Skin epidermis (tissue), 12 donors: Measurements from ENCODE around the gene RBSN.

ENCODE experiments used
- H3K27ac ChIP-seq, 21 experiments: fragments of 200-600 bp; sonication (generic) in 11 of 21; one replicate each; pipeline ENCODE4 v1.5.0; 2020; ENCODE audit warnings: mild to moderate bottlenecking in 3 of 21, inconsistent platforms in 2 of 21, moderate library complexity in 2 of 21
- H3K4me3 ChIP-seq, 7 experiments: fragments of 200-600 bp; sonication (generic) in 2 of 7; one replicate each; pipeline ENCODE4 v1.5.0; 2020; ENCODE audit warnings: inconsistent platforms in 2 of 7, mild to moderate bottlenecking in 2 of 7, moderate library complexity in 1 of 7

Gene RBSN

DNA sequence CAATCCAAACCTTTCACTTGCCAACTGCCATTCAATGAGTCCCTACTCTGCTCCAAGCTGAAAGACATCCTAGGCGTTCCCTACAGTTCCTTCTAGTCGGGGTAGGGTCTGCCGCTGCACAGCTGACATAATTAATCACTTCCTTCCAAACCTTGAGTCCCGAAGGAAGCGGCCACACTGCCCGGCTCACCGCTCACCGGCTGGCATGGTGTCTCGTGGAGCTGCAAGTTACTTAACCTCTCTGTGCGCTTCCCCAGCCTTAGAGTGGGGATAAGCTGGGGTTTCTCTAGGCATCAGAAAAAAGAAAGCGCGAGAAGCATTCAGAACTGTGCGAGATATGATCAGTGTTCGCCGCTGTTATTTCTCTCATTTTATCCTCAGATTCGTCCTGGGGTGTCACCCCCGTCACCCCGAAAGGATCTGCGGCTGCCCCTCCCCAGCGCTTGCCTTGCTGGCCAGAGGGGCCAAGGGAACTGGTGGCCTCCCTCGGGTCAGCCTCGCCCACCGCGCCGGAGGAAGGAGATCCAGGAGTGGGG lies 34.6 kb downstream of the RBSN start:
- Histone ChIP-seq H3K4me3 (peak overlapping the region; percentile 78 to 96 (median 92)), H3K27ac (peak overlapping the region; percentile 47 to 96 (median 89))

DNA sequence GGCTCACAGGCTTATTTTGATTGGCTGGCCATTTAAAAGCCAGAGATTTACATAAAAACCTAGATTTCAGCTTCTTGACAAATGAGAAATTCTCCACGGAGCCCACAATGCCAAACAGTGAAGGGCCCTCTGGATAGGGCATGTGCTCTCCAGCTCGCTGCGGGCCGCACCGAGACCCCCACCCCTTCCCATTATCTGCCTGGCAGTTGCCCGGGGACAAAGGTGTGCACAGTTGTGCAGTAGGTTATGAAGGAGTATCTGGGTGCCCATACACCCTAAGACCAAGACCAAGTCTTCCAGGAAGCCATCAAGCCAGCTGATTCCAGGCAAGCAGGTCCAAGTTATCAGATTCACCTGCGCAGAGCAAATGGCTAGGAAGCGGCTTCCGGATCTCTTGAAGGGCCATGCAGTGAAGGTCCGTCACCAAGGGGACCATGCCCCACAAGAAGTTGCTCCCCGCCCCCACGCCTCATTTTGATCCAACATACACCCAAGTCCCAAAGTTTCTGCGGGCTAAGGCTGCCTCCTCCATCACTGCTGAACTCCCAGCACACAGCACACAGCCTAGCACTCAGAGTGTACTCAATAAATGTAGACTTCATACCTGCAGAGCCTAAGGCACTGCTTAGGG lies 35.2 kb downstream of the RBSN start:
- Histone ChIP-seq H3K4me3 (peak overlapping the region; percentile 78 to 96 (median 92)), H3K27ac (peak overlapping the region in 11 of 21 experiments; percentile 83 to 96 (median 90))

DNA sequence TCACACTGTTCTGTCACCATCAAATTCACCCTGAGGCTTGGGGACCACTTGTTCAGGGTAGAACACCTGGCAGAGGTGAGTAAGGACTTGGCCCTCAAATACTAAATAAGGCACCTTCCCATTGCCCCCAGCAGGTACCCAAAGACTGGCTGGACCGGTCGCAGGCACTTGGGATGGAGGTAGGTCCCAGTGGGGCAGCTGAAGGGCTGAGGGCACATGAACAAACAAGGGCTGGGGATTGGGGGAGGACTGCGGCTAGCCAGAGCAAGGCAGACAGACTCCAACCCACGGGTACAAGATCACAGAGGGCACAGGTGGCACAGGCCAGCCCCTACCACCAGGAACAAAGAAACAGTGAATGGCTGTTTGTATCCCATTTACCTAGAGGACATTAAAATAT lies 35.7 kb downstream of the RBSN start:
- H3K27ac ChIP-seq: peak overlapping the region in 1 of 21 experiments; percentile 91
- peak overlapping the region in 1 of 7 experiments; percentile 93 for H3K4me3 ChIP-seq

DNA sequence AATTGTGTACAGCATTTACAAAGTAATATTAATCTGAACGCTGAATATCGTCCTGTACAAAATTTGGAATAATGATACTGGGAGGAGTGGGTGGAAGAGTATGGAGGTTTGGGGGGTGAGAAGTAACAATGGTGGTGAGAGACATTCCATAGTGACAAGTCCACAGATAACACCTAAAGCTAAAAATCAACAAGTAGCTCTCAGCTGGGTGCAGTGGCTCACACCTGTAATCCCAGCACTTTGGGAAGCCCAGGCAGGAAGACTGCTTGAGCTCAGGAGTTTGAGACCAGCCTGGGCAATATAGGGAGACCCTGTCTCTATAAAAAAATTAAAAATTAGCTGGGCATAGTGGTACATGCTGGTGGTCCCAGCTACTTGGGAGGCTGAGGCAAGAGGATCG lies 38.9 kb downstream of the RBSN start:
- no peak overlapping the region for H3K27ac ChIP-seq

DNA sequence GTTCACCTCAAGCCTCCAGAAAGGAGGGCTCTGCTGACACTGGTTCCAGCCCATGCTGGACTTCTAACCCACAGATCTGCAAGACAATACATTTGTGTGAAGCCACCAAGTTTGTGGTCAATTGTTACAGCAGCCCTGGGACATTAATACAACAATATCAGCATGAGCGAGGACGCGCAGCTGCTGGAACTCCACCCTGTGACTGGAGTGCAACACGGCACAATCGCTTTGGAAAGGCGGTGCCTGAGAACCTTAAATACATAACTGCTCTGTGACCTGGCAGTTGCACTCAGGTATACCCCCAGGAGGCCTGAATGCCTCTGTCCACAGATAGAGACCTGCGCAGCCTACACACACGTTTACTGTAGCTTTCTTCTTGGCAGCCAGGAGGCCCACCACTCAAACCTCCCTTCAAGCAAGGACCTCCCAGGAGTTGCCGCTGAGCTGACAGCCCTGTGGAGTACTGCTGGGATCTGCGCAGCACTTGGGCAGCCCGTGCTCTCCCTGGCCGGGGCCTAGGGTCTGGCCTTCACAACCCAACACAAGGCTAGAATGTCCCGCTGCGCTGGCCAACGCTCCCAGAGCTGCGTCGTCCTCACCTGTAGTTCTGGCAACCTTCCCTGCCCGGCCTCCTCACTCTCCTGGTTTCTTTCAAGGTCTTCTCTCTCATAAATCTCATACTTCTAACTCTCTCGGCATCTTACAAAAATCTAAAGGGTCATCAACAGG lies 42.1 kb downstream of the RBSN start:
- Histone ChIP-seq H3K27ac (no peak overlapping the region), H3K4me3 (no peak overlapping the region)

More for the DNA sequence above, 38.9 kb downstream of the RBSN start:
- no peak overlapping the region for H3K4me3 ChIP-seq

DNA sequence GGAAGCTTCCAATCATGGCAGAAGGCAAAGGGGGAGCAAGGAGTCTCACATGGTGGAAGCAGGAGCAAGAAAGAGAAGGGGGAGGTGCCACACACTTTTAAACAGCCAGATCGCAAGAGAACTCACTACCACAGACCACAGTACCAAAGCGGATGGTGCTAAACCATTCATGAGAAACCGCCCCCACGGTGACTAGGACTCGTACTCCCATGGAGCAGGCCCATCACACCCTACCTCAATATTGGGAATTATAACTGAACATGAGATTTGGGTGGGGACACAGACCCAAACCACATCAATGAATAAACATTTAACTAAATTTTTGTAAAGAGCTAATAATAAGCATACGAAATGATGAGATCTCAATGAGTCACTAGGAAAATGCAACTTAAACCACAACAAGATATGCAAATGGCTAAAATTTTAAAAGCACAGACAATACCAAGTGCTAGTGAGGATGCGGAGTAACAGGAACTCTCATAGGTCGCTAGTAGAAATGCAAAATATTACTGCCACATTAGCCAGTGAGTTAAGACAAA lies 43.9 kb downstream of the RBSN start:
- H3K4me3 ChIP-seq: no peak overlapping the region

DNA sequence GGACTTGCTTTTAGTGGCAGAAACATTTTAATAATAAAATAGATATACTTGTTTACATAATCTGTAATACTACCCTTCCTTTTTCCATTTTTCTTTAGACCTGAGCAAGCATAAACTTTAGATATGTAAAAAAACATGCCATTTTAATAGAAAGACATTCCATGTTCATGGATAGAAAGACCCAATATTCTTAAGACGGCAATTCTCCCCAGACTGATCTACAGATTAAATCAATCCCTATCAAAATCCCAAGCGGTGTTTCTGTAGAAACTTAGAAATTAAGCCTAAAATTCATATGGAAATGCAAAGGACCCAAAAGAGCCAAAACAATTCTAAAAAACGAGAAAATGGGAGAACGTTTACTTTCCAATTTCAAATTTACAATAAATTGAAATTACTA lies 45.4 kb downstream of the RBSN start:
- H3K4me3 ChIP-seq: no peak overlapping the region
- H3K27ac ChIP-seq: no peak overlapping the region

More for the DNA sequence above, 43.9 kb downstream of the RBSN start:
- no peak overlapping the region for H3K27ac ChIP-seq

DNA sequence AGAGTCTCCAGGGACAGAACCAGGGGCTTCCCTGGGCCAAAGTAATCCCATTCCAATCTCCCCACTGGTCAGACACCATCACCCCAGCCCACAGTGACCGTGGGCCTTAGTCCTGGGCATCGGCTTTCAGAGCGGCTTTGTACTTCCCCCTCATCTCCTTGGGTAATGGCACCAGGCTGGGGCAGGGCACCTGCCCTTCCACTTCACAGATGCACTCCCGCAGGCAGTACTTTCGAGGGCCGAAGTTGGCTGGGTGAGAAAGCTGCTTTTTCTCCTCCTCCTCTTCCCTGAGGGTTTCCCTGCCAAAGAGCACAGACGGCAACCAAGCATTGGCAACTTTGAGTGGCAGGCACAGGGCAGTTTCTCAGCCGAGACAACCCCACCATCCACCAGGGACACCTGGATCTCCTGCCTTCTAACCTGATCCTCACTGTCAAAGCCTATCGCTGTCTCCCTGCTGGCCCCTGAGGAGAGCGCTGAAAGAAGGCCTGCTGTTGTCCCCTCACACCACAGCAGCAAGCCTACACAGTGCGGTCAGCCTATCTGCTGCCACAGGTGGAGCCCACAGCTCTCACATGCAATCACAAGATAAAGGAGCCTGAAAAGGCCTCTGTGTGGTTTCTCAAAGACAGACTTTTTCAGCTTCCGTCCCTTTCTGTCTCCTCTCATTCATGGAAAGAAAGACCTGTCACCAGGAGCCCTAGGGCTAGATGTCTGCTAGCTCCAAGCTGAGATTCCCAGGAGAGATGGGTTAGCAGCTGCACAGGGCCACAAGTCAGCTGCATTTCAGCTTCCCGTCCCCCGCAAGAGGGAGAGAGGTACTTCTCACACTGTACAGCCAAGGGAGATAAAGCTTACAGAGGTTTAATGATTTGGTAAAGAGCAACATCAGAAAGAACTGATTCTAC lies 46.4 kb downstream of the RBSN start:
- H3K27ac ChIP-seq: peak overlapping the region in 2 of 21 experiments; percentile 29 to 38
- no peak overlapping the region for H3K4me3 ChIP-seq

DNA sequence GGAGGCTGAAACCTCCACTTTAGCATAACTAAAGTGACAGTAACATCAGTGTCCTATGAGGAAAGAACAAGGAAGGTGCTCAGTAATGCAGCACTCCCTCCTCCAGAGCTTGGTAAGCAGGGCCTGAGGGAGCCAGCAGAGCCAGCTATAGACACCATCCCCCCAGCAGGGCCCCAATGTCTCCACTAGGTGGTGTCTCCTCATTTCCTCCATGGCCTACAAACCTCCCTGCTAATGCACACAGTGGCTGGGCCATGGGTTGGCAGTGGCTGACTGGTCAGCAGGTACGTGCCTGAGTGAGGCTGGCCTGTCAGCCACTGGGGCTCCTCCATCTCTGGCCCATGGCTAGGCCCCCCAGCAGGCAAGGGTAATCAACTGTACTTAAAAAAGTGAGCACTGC lies 47.4 kb downstream of the RBSN start:
- no peak overlapping the region for H3K27ac ChIP-seq
- H3K4me3 ChIP-seq: no peak overlapping the region

DNA sequence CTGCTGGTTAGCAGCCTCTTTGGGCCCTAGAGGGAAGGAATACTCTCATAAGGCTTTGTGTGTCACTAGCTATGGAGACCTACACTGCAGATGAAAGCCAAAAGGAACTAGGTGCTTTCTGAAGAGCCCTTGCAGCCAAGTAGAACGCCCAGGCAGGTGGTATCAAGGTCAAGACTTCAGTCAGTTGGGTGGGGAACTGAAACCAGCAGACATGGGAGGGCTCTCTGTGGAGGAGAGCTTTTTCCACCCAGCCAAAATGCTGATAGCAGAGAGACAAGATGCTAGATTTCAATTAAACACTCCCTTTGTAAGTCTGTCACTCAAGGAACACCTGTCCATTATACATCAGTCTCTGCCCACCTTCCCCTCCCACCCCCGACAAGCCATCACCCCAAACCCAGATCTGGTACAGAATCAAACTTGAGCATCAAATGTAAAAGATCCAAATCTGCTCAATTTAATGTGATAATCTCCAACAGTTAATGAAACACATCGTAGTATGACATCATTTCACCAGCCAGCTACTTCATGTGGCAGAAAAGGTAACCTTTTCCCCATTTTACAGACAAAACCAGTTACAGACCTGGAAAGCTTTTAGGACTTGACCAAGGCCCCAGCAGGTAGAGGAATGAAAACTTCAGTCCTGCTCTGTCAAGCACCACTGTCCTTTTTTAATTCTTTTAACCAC lies 48.4 kb downstream of the RBSN start:
- Histone ChIP-seq H3K27ac (no peak overlapping the region), H3K4me3 (no peak overlapping the region)

DNA sequence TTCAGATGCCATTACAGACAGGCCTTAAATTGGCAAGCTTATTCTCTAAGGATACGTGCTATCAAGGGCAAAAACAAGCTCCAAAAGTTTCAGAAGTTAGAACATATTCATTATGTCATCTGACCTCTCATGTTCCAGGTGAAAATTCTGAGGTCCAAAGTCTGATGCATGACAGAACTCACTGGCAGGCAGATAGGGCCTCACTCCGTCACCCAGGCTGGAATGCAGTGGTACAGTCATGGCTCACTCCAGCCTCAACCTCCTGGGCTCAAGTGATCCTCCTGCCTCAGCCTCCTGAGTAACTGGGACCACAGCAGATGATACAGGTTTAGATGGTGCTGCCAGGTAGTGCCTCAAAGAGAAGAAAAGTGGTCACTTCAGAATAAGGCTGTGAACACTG lies 49.4 kb downstream of the RBSN start:
- Histone ChIP-seq H3K4me3 (no peak overlapping the region), H3K27ac (no peak overlapping the region)

DNA sequence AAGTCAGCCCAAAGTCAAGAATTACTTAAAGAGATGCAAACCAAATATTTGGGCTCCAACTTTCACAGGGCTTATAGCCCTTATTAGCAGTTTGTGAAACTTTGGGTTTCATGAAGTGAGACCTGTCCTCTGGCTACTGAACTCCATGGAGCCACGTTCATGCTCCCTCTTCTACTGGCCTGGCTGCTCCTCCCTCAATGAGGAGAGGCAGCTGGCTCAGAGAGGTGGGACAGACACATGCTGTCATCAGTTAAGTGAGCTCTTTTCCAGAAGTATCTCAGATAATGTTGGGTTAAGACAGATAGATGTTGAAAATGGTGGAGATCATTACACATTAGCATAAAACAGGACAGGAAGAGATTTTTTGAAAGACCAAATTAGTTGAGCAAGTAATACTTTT lies 53.3 kb downstream of the RBSN start:
- no peak overlapping the region for H3K4me3 ChIP-seq
- peak overlapping the region in 2 of 21 experiments; percentile 7 to 73 for H3K27ac ChIP-seq

DNA sequence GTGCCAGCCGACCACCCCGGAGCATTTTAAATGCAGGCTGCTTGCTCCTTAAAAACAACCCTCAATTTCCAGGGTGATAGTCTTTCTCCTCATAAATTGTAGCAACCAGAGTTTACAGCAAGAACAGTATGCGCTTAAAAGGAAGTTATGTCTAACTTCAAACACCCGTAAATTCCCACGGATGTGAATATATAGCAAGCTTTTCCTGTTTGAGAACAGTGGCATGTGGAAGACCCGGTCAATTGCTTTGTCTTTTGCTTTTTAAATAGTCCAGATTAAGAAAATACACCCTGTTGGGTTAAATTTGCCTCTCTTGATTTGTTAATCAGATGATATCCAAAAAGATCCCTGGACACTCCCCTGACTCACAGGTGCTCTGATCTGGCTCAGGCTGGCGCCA lies 54.6 kb downstream of the RBSN start:
- Histone ChIP-seq H3K4me3 (no peak overlapping the region), H3K27ac (peak overlapping the region in 4 of 21 experiments; percentile 3 to 43 (median 35))

DNA sequence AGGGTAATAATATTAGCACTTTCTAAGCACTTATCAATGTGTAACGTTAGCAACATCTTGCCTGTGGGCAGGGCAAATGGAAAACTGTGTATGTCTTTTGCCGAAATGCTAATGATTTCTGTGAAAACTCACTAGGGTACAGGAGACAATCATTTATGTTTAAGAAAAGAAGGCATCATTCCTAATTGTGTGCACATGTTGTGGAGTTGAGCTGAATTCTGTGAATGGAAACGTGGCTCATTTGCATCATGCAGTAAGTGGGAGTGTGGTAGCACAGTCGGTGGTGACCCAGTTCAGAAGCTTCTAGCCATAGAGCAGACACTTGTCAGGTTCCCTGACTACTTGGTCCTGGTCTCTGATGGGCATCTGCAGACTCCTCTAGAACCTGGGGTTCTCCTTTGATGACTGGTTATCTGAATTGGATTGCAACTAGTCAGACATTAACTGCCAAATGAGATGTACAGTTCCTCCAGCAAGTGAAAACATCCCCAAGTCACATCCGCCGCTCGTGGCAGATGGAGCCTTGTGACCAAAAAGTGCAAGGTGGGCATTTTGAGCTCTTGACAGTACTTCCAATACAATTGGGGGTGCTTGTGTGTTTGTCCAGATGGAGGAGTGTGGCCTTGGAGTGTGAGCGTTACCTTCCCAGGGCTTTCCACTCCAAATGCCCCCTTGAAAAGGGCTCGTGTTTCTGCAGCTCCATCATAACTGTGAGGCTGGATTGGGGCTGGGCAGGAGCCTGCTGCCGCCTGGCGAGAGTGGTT lies 55.4 kb downstream of the RBSN start:
- Histone ChIP-seq H3K27ac (peak overlapping the region in 3 of 21 experiments; percentile 3 to 43 (median 43)), H3K4me3 (no peak overlapping the region)

DNA sequence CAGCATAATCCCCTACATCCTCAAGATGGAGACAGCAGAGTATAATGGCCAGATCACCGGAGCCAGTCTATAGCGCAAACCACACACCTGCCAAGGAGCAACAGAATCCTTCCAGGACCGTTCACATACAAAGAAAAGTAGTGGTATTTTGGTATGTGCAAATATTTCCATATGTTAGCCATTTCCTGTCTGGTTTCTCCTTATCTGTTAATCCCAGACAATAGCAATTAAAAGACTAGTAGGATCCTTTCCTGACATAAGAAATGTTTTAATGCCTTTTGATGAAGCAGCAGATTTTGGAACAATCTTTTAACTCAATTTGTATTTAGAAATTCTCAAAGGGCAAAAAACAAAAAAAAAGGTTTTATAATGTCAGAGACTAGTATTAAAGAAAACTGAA lies 56.0 kb downstream of the RBSN start:
- no peak overlapping the region for H3K4me3 ChIP-seq
- H3K27ac ChIP-seq: peak overlapping the region in 1 of 21 experiments; percentile 14

DNA sequence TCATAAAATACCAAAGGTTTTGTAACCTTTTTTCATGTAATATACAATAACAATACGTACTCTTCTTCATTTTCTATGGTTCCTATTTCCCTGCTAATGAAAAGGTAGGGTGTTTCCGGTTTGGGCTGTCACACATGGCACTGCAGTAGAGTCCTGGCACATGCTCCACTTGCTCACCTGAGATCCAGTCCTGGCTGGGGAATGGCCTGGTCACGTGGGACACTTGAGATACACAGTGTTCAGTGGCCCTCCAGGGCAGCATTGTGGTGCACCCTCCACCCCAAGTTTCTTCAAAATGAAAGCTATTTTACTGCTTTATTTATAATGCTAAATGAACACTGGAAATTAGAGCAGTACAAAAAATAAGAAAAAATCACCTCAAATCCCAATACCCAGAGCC lies 57.0 kb downstream of the RBSN start:
- Histone ChIP-seq H3K27ac (no peak overlapping the region), H3K4me3 (no peak overlapping the region)

DNA sequence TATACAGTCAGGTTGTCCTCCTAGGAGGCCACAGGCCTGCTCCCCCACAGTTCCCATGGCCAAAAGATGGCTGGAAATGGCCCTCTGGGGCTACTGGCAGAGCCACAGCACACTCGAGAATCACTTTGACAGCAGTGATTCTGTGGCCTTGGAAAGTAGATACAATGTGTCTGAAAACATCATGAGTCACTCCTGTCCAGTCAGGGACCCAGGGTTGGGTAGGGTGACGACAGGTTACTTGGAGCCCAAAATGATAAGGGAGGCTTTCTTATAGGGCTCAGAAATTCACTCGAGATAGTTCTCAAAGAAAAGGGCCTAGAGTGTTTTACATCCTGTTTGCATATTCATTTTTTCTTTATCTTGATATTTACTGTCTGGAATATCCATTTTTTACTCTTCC lies 58.1 kb downstream of the RBSN start:
- no peak overlapping the region for H3K27ac ChIP-seq

DNA sequence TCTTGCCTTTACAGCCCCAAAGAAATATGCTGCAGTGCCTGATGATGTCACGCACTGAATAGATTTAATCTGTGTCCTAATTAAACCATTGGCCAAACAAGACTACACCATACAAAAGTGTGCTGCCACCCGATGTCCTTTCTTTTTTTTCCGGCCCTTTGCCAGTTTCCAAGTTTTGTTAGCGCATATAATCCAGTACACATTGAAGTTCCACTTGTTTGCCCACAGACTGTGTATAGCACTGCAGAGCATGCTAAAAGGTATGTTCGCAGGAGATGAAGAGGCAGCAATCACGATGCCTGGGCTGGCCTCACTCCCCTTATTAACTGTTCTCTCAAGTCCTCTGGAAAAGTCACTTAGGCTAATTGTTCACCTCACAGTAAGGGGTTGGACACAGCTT lies 60.6 kb downstream of the RBSN start:
- Histone ChIP-seq H3K27ac (no peak overlapping the region), H3K4me3 (no peak overlapping the region)

More for the DNA sequence above, 58.1 kb downstream of the RBSN start:
- no peak overlapping the region for H3K4me3 ChIP-seq

DNA sequence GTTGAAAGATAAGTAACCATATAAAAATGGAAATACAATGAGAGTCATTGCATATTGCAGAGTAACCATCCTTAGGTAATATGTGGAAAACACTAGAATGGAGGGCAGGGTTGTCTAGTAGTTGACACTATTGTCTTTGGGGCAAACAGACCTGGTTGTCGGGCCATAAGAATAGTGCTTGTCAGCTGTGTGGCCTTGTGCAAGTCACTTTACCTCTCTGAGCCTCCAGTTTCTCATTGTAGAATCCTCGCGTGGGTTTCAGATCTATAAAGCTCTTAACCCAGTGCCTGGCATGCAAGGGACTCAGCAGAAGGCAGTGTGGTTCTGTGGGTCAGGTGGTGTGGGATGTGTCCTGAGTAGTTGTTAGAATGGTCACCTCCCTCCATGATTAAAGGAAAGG lies 65.8 kb downstream of the RBSN start:
- H3K4me3 ChIP-seq: no peak overlapping the region
- no peak overlapping the region for H3K27ac ChIP-seq
